Activated T-cell treated with anti-CD3 and anti-CD28 coated beads for 48 hours (primary cell): ENCODE data around the gene CDC25A.

Experiments
- DNase-seq: peaks from one replicate; pipeline ENCODE4 v3.0.0-alpha.2; 2020; ENCODE audit warnings: low read depth

CDC25A gene

DNA sequence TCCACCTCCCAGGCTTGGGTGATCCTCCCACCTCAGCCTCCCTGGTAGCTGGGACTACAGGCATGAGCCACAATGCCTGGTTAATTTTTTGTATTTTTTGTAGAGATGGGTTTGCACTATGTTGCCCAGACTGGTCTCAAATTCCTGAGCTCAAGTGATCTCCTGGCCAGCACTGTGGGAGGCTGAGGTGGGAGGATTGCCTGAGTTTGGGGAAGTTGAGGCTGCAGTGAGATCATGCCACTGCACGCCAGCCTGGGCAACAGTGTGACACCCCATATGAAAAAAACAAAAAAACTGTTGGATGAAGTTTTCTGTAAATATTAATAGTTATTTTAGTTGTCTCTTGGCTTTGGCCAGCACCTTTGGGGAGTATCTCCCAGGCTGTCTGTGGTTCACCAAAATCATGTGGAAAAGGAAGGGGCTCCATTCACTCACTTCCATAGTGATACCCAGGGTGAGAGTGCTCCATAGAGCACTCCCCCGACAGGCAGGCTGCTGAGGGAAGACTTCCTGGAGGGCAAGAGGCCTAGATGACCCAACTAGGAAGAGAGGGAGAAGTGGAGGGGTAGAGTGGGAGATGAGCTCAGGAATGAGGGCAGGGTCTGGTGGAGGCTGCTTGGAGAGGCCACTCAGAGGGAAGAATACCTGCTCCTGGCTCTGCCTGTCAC is 47.1 kb downstream of the CDC25A start:
- no peak for DNase-seq

DNA sequence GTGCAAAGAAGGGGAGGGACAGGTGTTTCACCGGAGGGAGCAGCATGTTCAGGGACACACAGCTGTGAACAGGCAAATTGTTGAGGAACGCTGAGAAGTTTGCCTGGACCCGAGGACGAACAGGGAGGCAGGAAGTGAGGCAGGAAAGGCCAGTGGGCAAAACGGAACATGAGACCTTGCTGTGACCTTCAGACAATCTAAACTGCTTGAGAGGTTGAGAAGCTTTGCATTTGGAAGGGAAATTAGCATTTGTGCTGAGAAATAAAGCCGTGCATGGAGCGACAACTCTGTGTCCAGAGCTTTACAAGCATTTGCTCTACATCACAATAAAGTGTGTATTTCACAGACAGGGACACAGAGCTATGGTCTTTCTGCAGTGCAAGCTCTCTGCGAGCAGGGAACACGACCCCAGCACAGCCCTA is 47.9 kb downstream of the CDC25A start:
- DNase-seq: no peak

DNA sequence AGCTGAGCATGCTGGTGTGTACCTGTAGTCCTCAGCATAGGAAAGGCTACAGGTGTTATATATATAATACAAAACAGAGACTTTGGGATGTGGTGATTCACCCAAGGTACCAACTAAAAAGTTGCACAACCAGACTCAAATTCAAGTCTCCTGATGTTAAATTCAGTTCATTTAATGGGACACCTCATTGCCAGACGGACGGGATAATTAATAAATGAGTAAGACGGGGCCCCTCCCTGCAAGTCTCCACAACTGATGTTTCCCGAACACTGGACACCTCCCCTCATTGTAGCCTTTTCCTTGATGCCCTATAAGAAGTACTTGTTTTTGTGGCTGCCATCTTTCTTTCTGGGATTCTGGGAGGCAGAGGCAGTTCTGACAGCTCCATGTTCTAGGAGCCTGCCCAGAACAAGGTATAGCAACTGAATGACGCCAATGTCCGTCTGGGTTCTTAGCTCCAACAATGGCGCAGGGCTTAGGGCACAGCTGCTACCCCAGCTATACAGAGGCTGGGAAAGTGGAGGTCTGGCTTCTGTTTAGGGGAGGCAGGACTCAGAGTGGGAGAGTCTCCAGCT is 50.7 kb downstream of the CDC25A start:
- DNase-seq: no peak

DNA sequence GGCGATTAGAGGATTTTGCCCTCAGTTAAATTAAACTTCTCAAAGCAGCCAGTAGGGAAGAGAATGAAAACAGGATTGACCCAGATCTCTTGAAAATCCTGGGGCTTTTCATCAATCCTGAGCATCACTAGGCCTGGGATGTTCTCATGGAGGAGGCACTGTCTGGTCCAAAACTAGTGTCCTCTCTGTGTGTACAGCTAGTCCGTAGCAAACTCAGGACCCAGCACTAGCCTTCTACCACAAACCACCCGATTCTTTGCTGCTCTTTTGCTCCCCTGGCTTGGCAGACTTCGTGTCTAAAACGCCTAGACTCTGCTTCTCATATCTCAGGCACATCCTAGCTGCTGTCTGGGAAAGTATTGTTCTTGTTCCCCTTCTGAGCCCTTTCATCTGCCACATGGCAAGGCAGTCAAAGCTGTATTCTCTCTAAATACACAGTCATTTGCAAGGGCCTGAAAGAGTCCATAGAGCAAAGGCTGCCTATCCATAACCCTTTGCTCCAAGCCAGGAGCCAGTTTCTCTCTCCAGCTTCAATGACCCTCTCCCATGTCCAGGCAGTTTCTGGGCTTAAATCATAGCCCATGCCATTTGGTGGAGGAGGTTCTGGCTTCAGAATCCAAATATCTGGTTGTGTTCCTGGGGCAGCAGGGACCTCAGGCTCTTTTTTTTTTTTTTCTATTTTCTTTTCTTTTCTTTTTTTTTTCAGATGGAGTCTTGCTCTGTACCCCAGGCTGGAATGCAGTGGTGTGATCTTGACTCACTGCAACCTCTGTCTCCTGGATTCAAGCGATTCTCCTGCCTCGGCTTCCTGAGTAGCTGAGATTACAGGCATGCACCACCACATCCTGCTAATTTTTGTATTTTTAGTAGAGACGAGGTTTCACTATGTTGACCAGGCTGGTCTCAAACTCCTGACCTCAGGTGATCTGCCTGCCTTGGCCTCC is 52.4 kb downstream of the CDC25A start:
- DNase-seq: no peak

DNA sequence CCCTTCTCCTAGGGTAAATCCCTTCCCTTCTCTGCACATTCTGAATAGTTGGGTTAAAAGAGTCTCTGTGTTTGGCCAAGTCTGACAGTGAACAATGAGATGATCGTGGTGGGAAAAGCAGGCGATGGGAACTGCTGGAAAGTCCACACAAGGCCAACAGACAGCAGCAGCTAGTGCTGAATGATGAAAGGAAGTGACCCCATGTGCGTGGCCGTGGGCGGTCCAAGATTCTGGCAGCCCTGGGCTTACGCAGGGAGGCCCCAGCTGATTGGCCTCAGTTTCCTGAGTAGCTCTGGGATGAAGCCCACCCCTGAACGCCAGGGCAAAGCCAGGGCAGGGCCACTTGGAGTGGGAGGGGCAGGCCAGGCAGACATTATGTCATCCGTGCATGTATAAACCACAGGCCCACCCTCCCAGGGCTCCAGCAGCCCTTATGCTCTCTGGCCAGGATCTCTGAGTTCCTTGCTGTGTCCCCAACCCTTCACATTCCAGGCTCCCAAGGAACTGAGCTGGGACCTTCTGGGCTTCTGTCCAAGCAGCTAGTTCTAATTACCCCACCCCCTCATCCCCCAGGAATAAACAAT is 57.8 kb downstream of the CDC25A start:
- DNase-seq: no peak

DNA sequence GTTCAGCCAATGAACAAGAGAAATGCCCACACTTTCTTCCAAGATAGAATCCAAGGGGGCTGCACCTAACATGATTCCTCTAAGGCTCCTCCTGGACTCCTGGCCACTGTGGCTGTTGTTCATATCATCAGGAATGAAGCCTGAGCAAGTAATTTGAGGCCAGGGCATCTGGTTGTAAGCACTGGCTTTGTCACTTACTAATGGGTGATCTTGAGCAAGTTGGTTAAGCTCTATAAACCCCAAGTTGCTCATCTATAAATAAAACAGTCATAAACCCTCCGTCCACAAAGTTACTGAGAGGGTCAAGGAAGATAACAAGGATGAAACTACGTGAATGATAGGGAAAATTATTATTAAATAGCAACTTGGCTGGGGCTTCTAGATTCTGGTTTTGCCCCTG is 58.3 kb downstream of the CDC25A start:
- no peak for DNase-seq

DNA sequence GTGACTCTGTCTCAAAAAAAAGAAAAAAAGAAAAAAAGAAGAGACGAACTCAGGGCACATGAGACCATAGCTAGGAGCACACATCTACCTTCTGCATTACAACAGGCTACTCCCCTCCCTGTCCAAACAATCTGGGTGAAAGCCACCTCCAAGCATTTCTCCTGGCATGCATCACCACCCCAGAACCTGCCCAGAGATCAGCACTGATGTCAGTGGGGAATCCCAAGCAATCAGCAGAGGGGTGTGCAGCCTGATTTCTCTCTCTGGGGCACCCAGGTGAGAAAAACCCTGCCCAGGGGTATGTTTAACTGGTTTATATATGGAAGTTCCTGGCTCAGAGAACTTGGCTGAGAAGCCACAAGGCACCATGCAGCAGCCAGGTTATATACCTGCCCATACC is 59.4 kb downstream of the CDC25A start:
- no peak for DNase-seq

DNA sequence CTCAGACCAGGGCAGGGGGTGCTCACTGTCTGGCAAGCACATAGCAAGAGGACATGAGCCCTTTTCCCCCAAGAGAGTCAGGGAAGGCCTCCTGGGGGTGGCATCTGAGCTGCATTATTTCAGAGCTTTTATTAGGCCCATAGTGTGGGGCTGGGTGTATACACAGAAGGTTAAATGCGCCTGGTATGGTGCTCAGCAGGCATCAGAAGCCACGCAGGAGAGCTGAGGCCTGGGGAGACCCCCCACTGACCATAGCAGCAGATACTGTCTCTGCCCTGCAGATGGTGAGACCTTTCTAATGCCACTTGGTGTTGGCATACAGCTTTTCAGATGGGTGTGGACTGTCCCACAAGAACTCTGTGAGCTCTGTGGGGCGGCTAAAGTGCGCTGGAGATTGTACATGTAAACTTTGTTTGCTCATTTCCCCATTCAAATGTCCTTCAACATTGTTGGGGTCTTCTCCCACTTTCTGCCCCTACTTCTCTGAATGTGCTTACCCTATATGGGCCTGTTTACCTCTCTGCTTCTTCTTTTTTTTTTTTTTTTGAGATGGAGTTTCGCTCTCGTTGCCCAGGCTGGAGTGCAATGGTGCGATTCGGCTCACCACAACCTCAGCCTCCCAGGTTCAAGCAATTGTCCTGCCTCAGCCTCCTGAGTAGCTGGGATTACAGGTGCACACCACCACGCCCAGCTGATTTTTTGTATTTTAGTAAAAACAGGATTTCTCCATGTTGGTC is 62.2 kb downstream of the CDC25A start:
- no peak for DNase-seq

DNA sequence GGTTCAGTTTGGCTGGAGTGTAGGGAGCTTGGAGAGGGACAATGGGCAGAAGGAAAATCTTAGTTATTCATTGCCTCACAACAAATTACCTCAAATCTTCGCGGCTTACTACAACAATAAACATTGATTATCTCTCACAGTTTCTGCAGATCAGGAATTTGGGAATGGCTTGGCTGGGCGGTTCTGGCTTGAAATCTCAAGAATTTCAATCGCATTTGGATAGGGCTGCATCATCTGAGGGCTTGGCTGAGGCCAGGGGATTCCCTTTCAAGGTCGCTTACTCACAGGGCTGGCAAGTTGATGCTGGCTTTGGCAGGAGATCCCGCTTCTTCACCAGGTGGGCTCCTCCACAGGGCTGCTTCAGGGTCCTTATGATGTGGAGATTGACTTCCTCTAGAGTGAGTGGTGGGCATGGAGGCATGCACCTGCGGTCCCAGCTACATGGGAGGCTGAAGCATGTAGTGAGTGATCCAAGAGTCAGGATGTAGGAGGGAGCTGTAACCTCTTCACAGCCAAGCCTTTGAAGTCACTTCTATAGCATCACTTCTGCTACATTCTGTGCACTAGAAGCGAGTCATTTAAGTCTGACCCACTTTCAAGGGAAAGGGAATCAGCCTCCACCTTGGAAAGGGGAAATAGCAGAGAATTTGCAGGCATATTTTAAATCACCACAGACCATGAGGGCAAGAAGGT is 63.1 kb downstream of the CDC25A start:
- no peak for DNase-seq

DNA sequence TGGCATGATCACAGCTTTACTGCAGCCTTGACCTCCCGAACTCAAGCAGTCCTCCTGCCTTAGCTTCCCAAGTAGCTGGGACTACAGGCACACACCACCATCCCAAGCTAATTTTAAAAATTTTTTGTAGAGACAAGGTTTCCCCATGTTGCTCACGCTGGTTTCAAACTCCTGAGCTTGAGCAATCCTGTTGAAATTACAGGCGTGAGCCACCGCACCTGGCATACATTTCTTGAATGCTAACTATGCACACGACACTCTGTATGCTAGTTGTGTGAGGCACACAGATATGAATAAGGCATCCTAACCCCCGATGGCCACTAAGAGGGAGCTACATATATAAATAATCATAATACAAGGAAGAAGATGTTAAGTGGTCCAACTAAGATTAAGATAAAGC is 64.9 kb downstream of the CDC25A start:
- DNase-seq: no peak

DNA sequence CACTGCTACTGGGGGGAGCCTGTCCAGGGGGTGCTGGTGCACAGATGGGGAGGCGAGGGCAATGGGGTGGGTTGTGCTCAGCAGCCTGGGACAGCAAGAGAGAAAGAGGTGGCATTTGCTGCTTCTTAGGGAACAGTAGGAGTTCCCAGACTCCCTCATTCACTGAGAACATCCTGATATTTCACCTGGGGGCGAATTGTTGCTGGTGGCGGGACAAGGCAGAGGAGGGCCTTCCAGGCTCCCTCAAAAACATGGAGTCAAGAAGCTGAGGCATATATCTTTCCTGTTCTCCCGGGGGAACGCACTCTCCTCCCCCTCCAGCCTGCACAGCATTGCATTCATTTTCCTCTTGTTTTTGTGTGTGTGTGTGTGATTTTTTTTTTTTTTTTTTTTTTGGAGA is 65.7 kb downstream of the CDC25A start:
- DNase-seq: no peak

DNA sequence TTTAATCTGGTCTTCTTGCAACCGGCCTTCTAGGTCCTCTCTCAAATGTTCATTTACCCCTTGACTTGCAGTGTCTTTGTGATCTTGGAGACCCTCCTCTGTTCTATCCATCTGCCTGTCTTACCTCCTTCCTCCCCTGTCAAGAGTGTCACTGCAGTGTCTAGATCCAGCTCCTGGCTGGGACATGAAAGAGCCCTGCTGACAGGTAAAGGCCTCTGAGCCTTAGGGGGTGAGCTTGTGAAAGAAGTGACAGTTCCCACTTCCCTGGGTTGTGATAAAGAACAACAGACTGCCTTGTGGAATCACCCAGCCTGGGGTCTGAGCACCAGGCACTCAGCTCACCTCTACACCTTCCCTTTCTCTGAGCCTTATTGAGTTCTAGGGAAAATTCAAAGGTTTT is 68.0 kb downstream of the CDC25A start:
- DNase-seq: no peak

DNA sequence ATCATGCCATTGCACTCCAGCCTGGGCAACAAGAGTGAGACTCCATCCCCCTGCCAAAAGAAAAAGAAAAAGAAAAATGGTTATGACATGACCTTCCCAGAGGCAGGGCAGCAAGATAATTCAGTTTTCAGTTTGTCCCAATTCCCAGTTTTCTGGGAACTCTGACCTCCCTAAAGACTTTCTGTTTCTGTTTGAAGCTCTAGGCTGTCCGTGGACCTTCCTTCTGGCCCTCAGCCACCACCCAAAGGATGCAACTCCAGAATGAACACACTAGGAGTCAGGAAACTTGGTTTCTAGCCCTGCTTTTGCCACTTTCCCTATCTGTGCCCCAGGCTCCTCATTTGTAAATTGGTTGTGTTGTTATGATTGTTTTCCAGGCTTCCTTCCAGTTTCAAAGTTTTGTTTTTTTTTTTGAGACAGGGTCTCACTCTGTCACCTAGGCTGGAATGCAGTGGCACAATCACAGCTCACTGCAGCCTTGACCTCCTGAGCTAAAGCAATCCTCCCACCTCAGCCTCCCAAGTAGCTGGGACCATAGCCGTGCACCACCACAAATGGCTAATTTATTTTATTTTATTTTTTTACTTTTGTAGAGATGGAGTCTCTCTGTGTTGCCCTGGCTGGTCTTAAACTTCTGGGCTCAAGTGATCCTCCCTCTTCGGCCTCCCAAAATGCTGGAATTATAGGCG is 68.6 kb downstream of the CDC25A start:
- no peak for DNase-seq

DNA sequence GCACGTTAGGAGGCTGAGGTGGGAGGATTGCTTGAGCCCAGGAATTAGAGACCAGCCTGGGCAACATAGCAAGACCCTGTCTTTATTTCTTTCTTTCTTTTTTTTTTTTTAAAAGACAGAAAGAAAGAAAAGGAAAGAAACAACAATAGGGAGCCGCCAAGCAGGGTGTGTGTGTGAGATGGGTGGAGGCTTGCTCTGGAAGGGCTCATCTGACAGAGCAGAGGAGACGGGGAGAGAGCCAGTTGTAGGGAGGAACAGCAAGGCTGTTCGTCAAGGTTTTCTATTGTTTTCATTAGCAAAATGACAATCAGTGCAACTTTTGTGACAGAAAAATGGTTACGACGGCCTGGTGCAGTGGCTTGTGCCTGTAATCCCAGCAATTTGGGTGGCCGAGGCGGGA is 69.3 kb downstream of the CDC25A start:
- DNase-seq: no peak

DNA sequence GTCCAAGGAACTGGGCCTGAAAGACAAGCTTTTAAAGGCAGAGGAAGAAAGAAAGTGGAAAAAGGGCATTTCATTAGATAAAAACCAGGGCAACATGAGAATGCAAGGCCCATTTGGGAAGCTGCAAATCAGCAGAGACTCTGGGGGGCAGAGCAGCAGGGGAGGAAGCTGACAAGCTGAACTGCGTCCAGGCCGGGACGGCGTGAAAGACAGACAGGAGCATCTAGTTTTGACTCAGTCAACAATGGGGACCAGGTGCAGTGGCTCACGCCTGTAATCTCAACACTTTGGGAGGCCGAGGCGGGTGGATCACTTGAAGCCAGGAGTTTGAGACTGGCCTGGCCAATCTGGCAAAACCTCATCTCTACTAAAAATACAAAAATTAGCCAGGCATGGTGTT is 69.9 kb downstream of the CDC25A start:
- DNase-seq: no peak

DNA sequence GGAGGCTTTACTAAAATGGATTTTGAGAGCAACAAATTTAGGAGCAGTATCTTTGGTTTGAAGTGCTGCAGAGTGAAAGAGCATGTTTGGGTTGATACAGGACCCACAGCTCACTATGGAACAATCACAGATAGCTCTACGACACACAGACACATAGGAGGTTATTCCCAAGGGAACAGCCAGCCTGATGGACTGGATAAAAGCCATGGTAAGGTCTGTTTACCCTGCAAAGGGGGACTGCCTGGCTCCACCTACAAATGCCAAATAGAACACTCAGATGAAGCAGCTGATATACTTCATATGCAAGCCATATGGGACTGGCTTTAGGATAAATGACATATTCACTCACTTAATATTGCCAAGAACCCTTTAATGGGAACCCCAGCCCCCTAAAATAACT is 75.4 kb downstream of the CDC25A start:
- no peak for DNase-seq

DNA sequence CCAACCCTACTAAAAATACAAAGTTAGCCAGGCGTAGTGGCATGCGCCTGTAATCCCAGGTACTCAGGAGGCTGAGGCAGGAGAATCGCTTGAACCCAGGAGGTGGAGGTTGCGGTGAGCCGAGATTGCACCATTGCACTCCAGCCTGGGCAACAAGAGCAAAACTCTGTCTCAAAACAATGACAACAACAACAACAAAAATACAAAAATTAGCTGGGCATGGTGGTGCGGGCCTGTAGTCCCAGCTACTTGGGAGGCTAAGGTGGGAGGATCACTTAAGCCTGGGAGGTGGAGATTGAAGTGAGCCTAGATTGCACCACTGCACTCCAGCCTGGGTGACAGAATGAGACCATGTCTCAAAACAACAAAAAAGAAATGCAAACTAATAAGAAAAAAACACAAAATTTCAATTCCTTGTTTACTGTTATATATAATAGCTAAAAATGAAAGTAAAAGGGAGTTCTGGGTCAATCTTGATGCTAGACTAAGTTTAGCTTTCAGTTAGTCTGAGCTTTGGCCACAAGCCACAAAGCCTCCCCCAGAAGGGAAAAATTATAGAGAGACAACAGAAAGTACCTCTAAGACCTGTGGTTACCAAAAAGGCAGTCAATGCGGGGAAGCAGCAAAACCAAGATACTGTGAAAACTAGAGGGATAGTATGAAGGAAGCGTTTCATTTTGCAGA is 76.0 kb downstream of the CDC25A start:
- DNase-seq: peak; percentile 9

DNA sequence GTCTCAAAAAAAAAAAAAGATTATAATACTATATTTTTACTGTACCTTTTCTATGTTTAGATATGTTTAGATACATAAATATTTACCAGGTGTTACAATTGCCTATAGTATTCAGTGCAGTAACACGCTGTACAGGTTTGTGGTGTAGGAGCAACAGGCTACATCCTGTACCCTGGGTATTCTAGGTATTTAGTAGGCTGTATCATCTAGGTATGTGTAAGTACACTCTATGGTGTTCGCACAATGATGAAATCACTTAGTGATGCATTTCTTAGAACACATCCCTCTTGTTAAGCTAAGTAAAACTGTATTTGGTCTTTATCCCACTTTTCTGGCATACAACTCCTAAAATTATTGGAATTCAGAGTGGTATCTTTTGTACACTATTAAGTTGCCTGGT is 77.8 kb downstream of the CDC25A start:
- no peak for DNase-seq

DNA sequence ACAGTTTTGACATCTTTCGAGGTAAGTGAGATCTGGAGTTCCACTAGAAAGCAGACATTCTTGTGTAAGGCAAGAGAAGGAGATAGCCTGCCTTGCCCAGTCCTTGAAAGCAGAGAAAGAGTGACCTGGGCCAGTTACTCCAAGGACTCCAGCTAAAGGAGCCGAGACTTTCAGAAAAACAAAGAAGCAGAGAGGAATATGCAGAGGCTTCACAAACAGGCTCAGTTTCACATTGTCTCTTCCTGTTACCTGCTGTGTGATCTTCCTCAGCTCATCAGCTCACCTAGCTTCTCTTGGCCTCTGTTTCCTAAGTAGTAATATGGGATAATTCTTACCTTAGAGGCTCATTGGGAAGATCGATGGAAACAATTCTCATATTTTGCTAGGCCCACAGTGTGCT is 81.0 kb downstream of the CDC25A start:
- no peak for DNase-seq
